A549 (cell line): ENCODE data around the gene SV2C. TPM values are rescaled to one million over a fixed set of nuclear protein-coding genes. Genes with fewer than 3 reads are reported as not detected.
A peak's percentile ranks its signal among the peaks of the same experiment; 100 is the strongest.

Experiments
- ATAC-seq, 2 experiments: fragments of 200-7000 bp in 1 of 2; fragments of >200 bp in 1 of 2; cut with Nextera tagmentation in 1 of 2; cut with Tn5 transposase in 1 of 2; 3 replicates each; pipeline versions ENCODE4 v1.8.0 to v1.9.1; 2018 to 2020; ENCODE audit warnings: mild to moderate bottlenecking in 1 of 2, moderate library complexity in 1 of 2
- CTCF ChIA-PET: fragments of 300-600 bp; sonication (Branson Sonifier 250); formaldehyde crosslinking; extraction: SDS; loops from one replicate; lab custom pipeline; 2021; ENCODE audit warnings: antibody characterized with exemption, inconsistent platforms; lab: Yijun Ruan, JAX
- POLR2A ChIA-PET: fragments of 350-600 bp; formaldehyde crosslinking; extraction: SDS; loops from one replicate; lab custom pipeline; 2021; ENCODE audit warnings: antibody characterized with exemption, inconsistent platforms; lab: Yijun Ruan, JAX
- DNase-seq, 2 experiments: peaks; one replicate each; pipeline versions ENCODE4 v3.0.0 to v3.0.0-alpha.2; 2011 to 2016; ENCODE audit warnings: low read depth in 1 of 2, low spot score in 1 of 2
- FAIRE-seq: peaks from 2 replicates; lab custom pipeline; 2011; peaks lifted over from hg19 to GRCh38; lab: Jason Lieb, UNC
- H3K27ac ChIP-seq, 2 experiments: fragments of >200 bp; sonication (Bioruptor Twin); formaldehyde crosslinking; 3 replicates each; pipeline ENCODE4 v1.5.1; 2016 to 2017
- H3K4me1 ChIP-seq: fragments of >200 bp; sonication (Bioruptor Twin); formaldehyde crosslinking; 3 replicates; pipeline ENCODE4 v1.6.1; 2016
- H3K4me2 ChIP-seq: fragments of >200 bp; sonication (Bioruptor Twin); formaldehyde crosslinking; 3 replicates; pipeline ENCODE4 v1.6.1; 2016
- H3K4me3 ChIP-seq: fragments of >200 bp; sonication (Bioruptor Twin); formaldehyde crosslinking; 3 replicates; pipeline ENCODE4 v1.5.1; 2016
- H3K9me3 ChIP-seq: fragments of >200 bp; sonication (Bioruptor Twin); formaldehyde crosslinking; 3 replicates; pipeline ENCODE4 v1.6.1; 2016
- BHLHE40 ChIP-seq: IDR thresholded peaks from 2 replicates; pipeline ENCODE4 v1.6.1; 2012; ENCODE audit warnings: low read depth, low read length, inconsistent platforms
- CHD2 ChIP-seq: fragments of 150-350 bp; IDR thresholded peaks from 2 replicates; pipeline ENCODE4 v1.6.1; 2014; ENCODE audit warnings: low read length; ENCODE audit not compliant: partially characterized antibody
- E2F6 ChIP-seq: IDR thresholded peaks from 2 replicates; pipeline ENCODE4 v1.6.1; 2012; ENCODE audit warnings: low read depth, borderline replicate concordance
- EHF ChIP-seq: fragments of 250-450 bp; sonication (Bioruptor Pico); IDR thresholded peaks from 2 replicates; pipeline ENCODE4 v1.5.0; 2020; ENCODE audit warnings: mild to moderate bottlenecking
- ESRRA ChIP-seq: fragments of 150-350 bp; IDR thresholded peaks from 2 replicates; pipeline ENCODE4 v1.6.1; 2014; ENCODE audit warnings: mild to moderate bottlenecking, low read length, borderline replicate concordance
- FOSL2 ChIP-seq, 2 experiments: fragments of 450-650 bp in 1 of 2; fragments of >200 bp in 1 of 2; sonication (Bioruptor Twin) in 1 of 2; formaldehyde crosslinking; IDR thresholded peaks; 2 replicates each; pipeline versions ENCODE4 v1.5.0 to v1.6.1; 2016 to 2020; ENCODE audit warnings: mild to moderate bottlenecking in 1 of 2, moderate library complexity in 1 of 2
- GATA3 ChIP-seq: IDR thresholded peaks from 2 replicates; pipeline ENCODE4 v1.6.1; 2012; ENCODE audit warnings: borderline replicate concordance
- HOXA7 ChIP-seq: fragments of 250-450 bp; sonication (Bioruptor Pico); IDR thresholded peaks from 2 replicates; pipeline ENCODE4 v1.5.0; 2020; ENCODE audit warnings: mild to moderate bottlenecking, moderate library complexity
- JUN ChIP-seq, 2 experiments: fragments of >200 bp; sonication (Bioruptor Twin); formaldehyde crosslinking; IDR thresholded peaks; 2 replicates in 1 of 2; 3 replicates in 1 of 2; pipeline ENCODE4 v1.6.1; 2016 to 2017
- JUNB ChIP-seq: fragments of >200 bp; sonication (Bioruptor Twin); formaldehyde crosslinking; IDR thresholded peaks from 2 replicates; pipeline ENCODE4 v1.6.1; 2016
- KDM1A ChIP-seq: fragments of 200-600 bp; sonication (generic); IDR thresholded peaks from 2 replicates; pipeline ENCODE4 v1.6.1; 2016; ENCODE audit warnings: low read depth, mild to moderate bottlenecking
- MAFK ChIP-seq: fragments of 450-650 bp; IDR thresholded peaks from 2 replicates; pipeline ENCODE4 v1.6.1; 2014; ENCODE audit not compliant: partially characterized antibody
- MAX ChIP-seq: IDR thresholded peaks from 2 replicates; pipeline ENCODE4 v1.6.1; 2012
- NFE2L2 ChIP-seq: fragments of 150-350 bp; conservative IDR thresholded peaks from 2 replicates; pipeline ENCODE4 v1.6.1; 2014; ENCODE audit warnings: low read length
- NPAS2 ChIP-seq: fragments of 250-450 bp; sonication (Bioruptor Pico); IDR thresholded peaks from 2 replicates; pipeline ENCODE4 v1.8.0; 2022; ENCODE audit warnings: mild to moderate bottlenecking, moderate library complexity, borderline replicate concordance
- POLR2A ChIP-seq: IDR thresholded peaks from 2 replicates; pipeline ENCODE4 v1.6.1; 2012; ENCODE audit warnings: mild to moderate bottlenecking, low read length
- SMC3 ChIP-seq: fragments of >200 bp; sonication (Bioruptor Twin); formaldehyde crosslinking; IDR thresholded peaks from 3 replicates; pipeline ENCODE4 v1.6.1; 2018; ENCODE audit warnings: inconsistent platforms
- TP53 ChIP-seq: fragments of 250-450 bp; sonication (Bioruptor Pico); IDR thresholded peaks from 2 replicates; pipeline ENCODE4 v1.5.0; 2021; ENCODE audit warnings: mild to moderate bottlenecking, moderate library complexity
- ZFP36 ChIP-seq: fragments of 450-650 bp; IDR thresholded peaks from 2 replicates; pipeline ENCODE4 v1.6.1; 2014; ENCODE audit warnings: borderline replicate concordance; ENCODE audit not compliant: partially characterized antibody
- WGBS: methylation state at CpG from one replicate; pipeline ENCODE4 v1.1.6; 2017; ENCODE audit errors: missing lambda C conversion rate; 5-methylcytosine and 5-hydroxymethylcytosine counted together
- polyA plus RNA-seq, 4 experiments: library from polyadenylated mRNA; depleted of rRNA in 3 of 4; stranded (reverse); fragments of >200 nt; fragmentation: RNase III in 1 of 4; extraction: RNeasy Plus Mini Kit Qiagen cat#74134 plus additional on column Dnase treatment in 1 of 4; gene quantifications; 2 replicates in 3 of 4; 3 replicates in 1 of 4; pipeline ENCODE4 v1.2.3, GENCODE V29; 2011 to 2017

The SV2C gene
- polyA plus RNA-seq, 2 of the 4 experiments (the other 2 are of a cell fraction): not detected

GRCh38 chr5:76371960-76372322 lies 288.8 kb downstream of the SV2C start:
- ATAC-seq (peak; percentile 46; a peak in 4 of 6 replicates), DNase-seq (no peak), FAIRE-seq (no peak)
- Histone ChIP-seq H3K4me3 (no peak overlapping the region), H3K9me3 (no peaks in the 10 kb centered on the region), H3K27ac (peak overlapping the region; percentile 86 to 95), H3K4me2 (peak overlapping the region; percentile 68), H3K4me1 (peaks cover 27% of the 10 kb centered on the region)
- WGBS: 42% methylated on average over 2 of the region's 2 CpGs
- POLR2A ChIA-PET: no interaction called here
- TF ChIP-seq MAX: 0 out of 2 replicates have a peak, but pooled peaks have one; percentile 6
- no peak for TF ChIP-seq ESRRA
- TF ChIP-seq BHLHE40: no peak
- TF ChIP-seq JUN (IDR thresholded peaks at IDR 0.05): no peak
- no peak for TF ChIP-seq EHF (CRISPR knock-in tag)
- TF ChIP-seq TP53 (CRISPR knock-in tag): no peak
- peak; percentile 77 for TF ChIP-seq MAFK
- TF ChIP-seq ZFP36: no peak
- no peak for TF ChIP-seq JUNB
- CTCF ChIA-PET: interaction anchor here (0.6 to 1.8 kb wide), 3 partner anchors 9 to 43 kb away, joined by 3 to 5 read pairs (median 3); no protein-coding TSS in a partner anchor

GRCh38 chr5:76372323-76373054 lies 289.3 kb downstream of the SV2C start:
- Histone ChIP-seq H3K27ac (peak overlapping the region; percentile 86 to 95), H3K4me1 (peaks cover 27% of the 10 kb centered on the region), H3K4me2 (peak overlapping the region; percentile 68), H3K4me3 (no peak overlapping the region), H3K9me3 (no peaks in the 10 kb centered on the region)
- TF ChIP-seq TP53 (CRISPR knock-in tag) (no peak), E2F6 (peak; percentile 27; the same call in 1 of the 2 replicates), HOXA7 (CRISPR knock-in tag) (no peak), MAFK (peak; percentile 100), NFE2L2 (peak; percentile 100), FOSL2 (IDR thresholded peaks at IDR 0.05) (peak; percentile 89), FOSL2 (CRISPR knock-in tag; IDR thresholded peaks at IDR 0.05) (peak; percentile 98), MAX (0 out of 2 replicates have a peak, but pooled peaks have one; percentile 41), JUNB (peak; percentile 44; the same call in 1 of the 2 replicates), JUN (IDR thresholded peaks at IDR 0.05) (0 out of 5 replicates have a peak, but pooled peaks of 1 of the 2 experiments have one; percentile 37)
- CTCF ChIA-PET: interaction anchor here (0.6 to 1.8 kb wide), 5 partner anchors 8 to 43 kb away, joined by 3 to 5 read pairs (median 3); no protein-coding TSS in a partner anchor
- 39% methylated on average over 11 of the region's 11 CpGs for WGBS
- DNase-seq (peak; percentile 84 to 91), FAIRE-seq (no peak), ATAC-seq (peak; percentile 97)
- POLR2A ChIA-PET: no interaction called here

GRCh38 chr5:76376148-76376865 lies 293.1 kb downstream of the SV2C start:
- Histone ChIP-seq H3K4me3 (no peak overlapping the region), H3K4me2 (no peak overlapping the region), H3K27ac (peak overlapping the region in 1 of 2 experiments; percentile 14; a peak in 1 of 6 replicates), H3K9me3 (no peaks in the 10 kb centered on the region), H3K4me1 (peaks cover 20% of the 10 kb centered on the region)
- no peak for TF ChIP-seq SMC3
- no peak for TF ChIP-seq MAX
- CTCF ChIA-PET: interaction anchor here (3.1 kb wide), 1 partner anchor 27 kb away, joined by 10 read pairs; the partner anchor contains the start of gene IQGAP2
- WGBS: 88% methylated on average over 3 of the region's 3 CpGs
- FAIRE-seq: no peak
- POLR2A ChIA-PET: no interaction called here
- ATAC-seq: no peak
- DNase-seq: no peak

GRCh38 chr5:76376866-76377230 lies 293.7 kb downstream of the SV2C start:
- CTCF ChIA-PET: no interaction called here
- Histone ChIP-seq H3K4me1 (peaks cover 15% of the 10 kb centered on the region), H3K4me3 (no peak overlapping the region), H3K9me3 (no peaks in the 10 kb centered on the region), H3K4me2 (no peak overlapping the region), H3K27ac (no peak overlapping the region)
- DNase-seq: no peak
- POLR2A ChIA-PET: no interaction called here
- TF ChIP-seq ESRRA (no peak), JUNB (no peak), CHD2 (no peak), KDM1A (no peak), POLR2A (no peak), GATA3 (no peak), NPAS2 (CRISPR knock-in tag) (no peak)
- ATAC-seq: no peak
- no peak for FAIRE-seq
- WGBS: 77% methylated on average over 3 of the region's 3 CpGs
